Karpas-422 (cell line): Measurements from ENCODE around the gene GNRH2. TPM values are rescaled to one million over a fixed set of nuclear protein-coding genes. Genes with fewer than 3 reads are reported as not detected.
"Not testable (repeated sequence)": the region's sequence is repeated elsewhere in the genome, so short reads cannot be mapped to it uniquely, and the experiment has no call there.

Source experiments
- DNase-seq: peaks from one replicate; pipeline ENCODE4 v3.0.0-alpha.2; 2015
- H2AFZ ChIP-seq: fragments of 200-600 bp; sonication (generic); 2 replicates; pipeline ENCODE4 v1.6.1; 2014; ENCODE audit warnings: antibody characterized with exemption, low read length, mixed read lengths
- H3K27ac ChIP-seq: fragments of 200-600 bp; sonication (generic); 2 replicates; pipeline ENCODE4 v1.5.1; 2014; ENCODE audit warnings: mild to moderate bottlenecking, low read length, moderate library complexity
- H3K27me3 ChIP-seq: fragments of 200-600 bp; sonication (generic); 2 replicates; pipeline ENCODE4 v1.6.1; 2014; ENCODE audit warnings: low read length, mixed read lengths
- H3K36me3 ChIP-seq: fragments of 200-600 bp; sonication (generic); 2 replicates; pipeline ENCODE4 v1.6.1; 2014; ENCODE audit warnings: low read length, mixed read lengths; ENCODE audit not compliant: insufficient read depth
- H3K4me1 ChIP-seq: fragments of 200-600 bp; sonication (generic); 2 replicates; pipeline ENCODE4 v1.6.1; 2014; ENCODE audit warnings: mild to moderate bottlenecking, low read length, mixed read lengths
- H3K4me2 ChIP-seq: fragments of 200-600 bp; sonication (generic); 2 replicates; pipeline ENCODE4 v1.6.1; 2014; ENCODE audit warnings: low read length, low read depth, mild to moderate bottlenecking; ENCODE audit not compliant: poor library complexity, severe bottlenecking
- H3K4me3 ChIP-seq: fragments of 200-600 bp; sonication (generic); 2 replicates; pipeline ENCODE4 v1.5.1; 2014; ENCODE audit warnings: mild to moderate bottlenecking, antibody characterized with exemption, low read length, mixed read lengths
- H3K79me2 ChIP-seq: fragments of 200-600 bp; sonication (generic); 2 replicates; pipeline ENCODE4 v1.6.1; 2014; ENCODE audit warnings: mild to moderate bottlenecking, low read length, mixed read lengths
- H3K9ac ChIP-seq: fragments of 200-600 bp; sonication (generic); 2 replicates; pipeline ENCODE4 v1.6.0; 2014; ENCODE audit warnings: low read length
- H3K9me2 ChIP-seq: fragments of 200-600 bp; sonication (generic), shearing (Covaris generic); replicated peaks from 2 replicates; pipeline ENCODE4 v1.6.0; 2014; ENCODE audit warnings: mild to moderate bottlenecking, low read length, moderate library complexity; ENCODE audit not compliant: insufficient read depth
- H3K9me3 ChIP-seq: fragments of 300-700, 200-600 bp; sonication (generic); 2 replicates; pipeline ENCODE4 v1.6.1; 2014; ENCODE audit warnings: low read length, mixed read lengths
- H4K20me1 ChIP-seq: fragments of 200-600 bp; sonication (generic); 2 replicates; pipeline ENCODE4 v1.6.1; 2014; ENCODE audit warnings: mild to moderate bottlenecking, antibody characterized with exemption, low read length, low read depth; ENCODE audit not compliant: insufficient read depth
- total RNA-seq: library from RNA; depleted of rRNA; stranded (reverse); fragments of >200 nt; shearing (Covaris generic); gene quantifications from 2 replicates; pipeline ENCODE4 v1.2.3, GENCODE V29; 2014; ENCODE audit warnings: low replicate concordance

Gene GNRH2
- total RNA-seq, 1 experiment from 2014 or later = 0.52 TPM

DNA sequence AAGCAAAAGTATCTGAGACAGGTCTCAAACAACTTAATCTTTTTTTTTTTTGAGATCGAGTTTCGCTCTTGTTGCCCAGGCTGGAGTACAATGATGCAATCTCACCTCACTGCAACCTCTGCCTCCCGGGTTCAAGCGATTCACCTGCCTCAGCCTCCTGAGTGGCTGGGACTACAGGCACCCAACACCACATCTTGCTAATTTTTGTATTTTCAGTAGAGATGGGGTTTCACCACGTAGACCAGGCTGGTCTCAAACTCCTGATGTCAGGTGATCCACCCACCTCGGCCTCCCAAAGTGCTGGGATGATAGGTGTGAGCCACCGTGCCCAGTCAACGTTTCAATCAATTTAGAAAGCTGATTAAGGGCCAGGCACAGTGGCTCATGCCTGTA, 29.8 kb downstream of the GNRH2 start:
- H3K27ac ChIP-seq, H3K4me2 ChIP-seq, H4K20me1 ChIP-seq, DNase-seq, H3K9me3 ChIP-seq, H2AFZ ChIP-seq, H3K4me1 ChIP-seq, H3K79me2 ChIP-seq, H3K27me3 ChIP-seq, H3K9ac ChIP-seq, H3K36me3 ChIP-seq, H3K9me2 ChIP-seq, H3K4me3 ChIP-seq: not testable (repeated sequence)

DNA sequence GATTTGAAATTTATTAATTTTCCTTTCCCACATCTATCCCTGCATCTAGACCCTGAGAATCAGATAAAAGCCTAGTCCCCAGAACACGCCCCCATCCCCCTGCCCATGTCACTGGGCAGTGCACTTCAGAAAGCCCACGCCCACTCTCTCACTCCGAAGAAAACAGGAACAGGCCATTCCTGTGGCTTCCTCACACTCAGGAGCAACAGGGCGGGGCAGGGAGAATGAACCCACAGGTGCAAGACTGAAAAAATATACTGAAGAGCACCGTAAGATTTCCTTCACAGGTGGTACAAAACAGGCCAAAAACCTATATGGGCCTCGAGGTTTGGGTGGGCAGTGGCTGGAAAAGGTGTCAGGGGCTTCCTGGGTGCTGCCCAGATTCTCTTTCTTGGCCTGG, 31.4 kb downstream of the GNRH2 start:
- Histone ChIP-seq H3K4me2 (no peak overlapping the region), H2AFZ (no peak overlapping the region), H3K4me1 (no peaks in the 10 kb centered on the region), H3K9ac (no peak overlapping the region), H3K27ac (no peak overlapping the region), H4K20me1 (no peaks in the 10 kb centered on the region), H3K27me3 (no peaks in the 10 kb centered on the region), H3K9me3 (no peaks in the 10 kb centered on the region), H3K9me2 (no peaks in the 10 kb centered on the region), H3K79me2 (no peaks in the 10 kb centered on the region), H3K36me3 (no peaks in the 10 kb centered on the region), H3K4me3 (no peak overlapping the region)
- DNase-seq = no peak

DNA sequence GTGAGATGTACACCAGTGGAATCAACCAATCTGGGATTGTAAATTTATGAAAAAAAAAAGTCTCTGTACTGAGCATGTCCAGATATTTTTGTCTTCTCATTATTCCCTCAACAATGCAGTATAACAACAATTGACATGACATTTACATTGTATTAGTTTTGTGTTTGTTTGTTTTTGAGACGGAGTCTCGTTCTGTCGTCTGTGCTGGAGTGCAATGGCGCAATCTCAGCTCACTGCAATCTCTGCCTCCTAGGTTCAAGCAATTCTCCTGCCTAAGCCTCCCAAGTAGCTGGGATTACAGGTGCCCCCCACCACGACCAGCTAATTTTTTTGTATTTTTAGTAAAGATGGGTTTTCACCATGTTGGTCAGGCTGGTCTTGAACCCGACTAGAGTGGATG, 31.9 kb downstream of the GNRH2 start:
- not testable (repeated sequence) for H3K4me2 ChIP-seq, H3K36me3 ChIP-seq, H3K9ac ChIP-seq, H3K4me1 ChIP-seq, H3K9me3 ChIP-seq, H3K9me2 ChIP-seq, H3K27ac ChIP-seq, H3K4me3 ChIP-seq, H3K27me3 ChIP-seq, DNase-seq, H4K20me1 ChIP-seq, H3K79me2 ChIP-seq, H2AFZ ChIP-seq

DNA sequence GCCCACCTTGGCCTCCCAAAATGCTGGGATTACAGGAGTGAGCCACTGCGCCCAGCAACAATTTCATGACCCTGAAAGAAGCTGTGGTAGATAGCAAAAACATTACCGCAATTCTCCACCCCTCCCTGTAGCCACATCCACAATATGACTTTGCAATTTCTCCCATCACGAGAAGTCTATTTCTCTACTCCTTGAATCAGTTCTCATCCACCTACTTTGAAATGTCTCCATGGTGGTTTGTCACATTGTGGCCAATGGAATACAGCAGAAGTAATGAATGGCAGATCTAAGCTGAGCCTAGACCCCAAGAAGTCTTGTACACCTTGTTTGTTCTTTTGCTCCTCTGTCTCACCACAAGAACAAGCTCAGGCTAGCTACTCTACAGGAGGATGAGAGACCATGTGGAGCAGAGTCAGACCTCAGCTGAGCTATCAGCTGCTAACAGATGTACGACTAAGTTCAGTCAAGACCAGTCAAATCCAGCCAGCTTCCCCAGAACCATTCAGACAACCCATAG, 34.3 kb downstream of the GNRH2 start:
- H3K4me2 ChIP-seq = no peak overlapping the region
- DNase-seq = no peak
- no peak overlapping the region for H3K4me3 ChIP-seq
- peak overlapping the region; percentile 2; the same call in 1 of the 2 replicates for H2AFZ ChIP-seq
- H3K79me2 ChIP-seq = no peaks in the 10 kb centered on the region
- no peaks in the 10 kb centered on the region for H3K36me3 ChIP-seq
- no peaks in the 10 kb centered on the region for H3K4me1 ChIP-seq
- no peaks in the 10 kb centered on the region for H4K20me1 ChIP-seq
- H3K9me2 ChIP-seq = no peaks in the 10 kb centered on the region
- H3K9me3 ChIP-seq = no peaks in the 10 kb centered on the region
- H3K27ac ChIP-seq = no peak overlapping the region
- H3K27me3 ChIP-seq = no peaks in the 10 kb centered on the region
- no peak overlapping the region for H3K9ac ChIP-seq

DNA sequence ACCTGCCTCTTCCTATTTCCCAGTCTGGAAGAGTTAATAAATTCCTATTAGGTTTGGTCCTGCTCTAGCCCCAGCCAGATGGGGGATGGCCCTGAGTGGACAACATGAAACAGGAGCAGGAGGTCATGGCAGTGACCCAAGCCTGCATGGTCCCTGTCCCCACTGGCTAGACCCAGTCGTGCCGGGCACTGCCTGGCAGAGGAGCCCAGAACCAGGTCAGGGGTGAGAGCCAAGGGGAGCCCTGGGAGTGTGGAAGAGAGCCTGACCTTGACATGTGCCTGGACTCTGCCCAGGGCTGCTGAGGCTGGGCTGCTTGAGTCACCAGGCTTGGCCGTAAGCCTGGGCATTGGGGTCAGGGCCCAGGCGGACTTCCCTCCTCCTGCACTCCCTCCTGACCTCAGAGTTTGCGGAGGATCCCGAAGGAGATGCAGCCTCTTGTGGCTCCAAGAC, 37.5 kb downstream of the GNRH2 start:
- no peaks in the 10 kb centered on the region for H3K27me3 ChIP-seq
- no peak overlapping the region for H2AFZ ChIP-seq
- no peak overlapping the region for H3K4me2 ChIP-seq

DNA sequence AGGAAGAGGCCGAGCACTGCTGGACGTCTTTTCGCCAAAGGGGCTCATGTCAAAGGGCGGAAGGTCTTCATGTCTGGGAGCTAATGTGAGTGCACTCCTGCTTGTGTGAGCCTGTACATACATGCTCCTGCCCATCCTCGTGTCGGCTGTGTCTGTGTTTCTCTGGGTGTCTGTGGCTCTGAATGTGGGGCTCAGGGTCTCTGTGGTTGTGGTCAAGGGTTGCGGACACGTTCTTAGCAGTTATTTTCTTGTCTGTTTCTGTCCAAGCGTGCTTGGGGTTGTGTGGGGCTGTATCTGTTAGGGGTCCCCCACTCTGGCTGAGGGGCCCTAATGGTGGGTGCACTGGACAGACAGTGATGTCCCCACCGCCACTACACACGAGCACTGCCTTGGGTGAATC, 38.2 kb downstream of the GNRH2 start:
- Histone ChIP-seq H2AFZ (no peak overlapping the region), H3K27me3 (no peaks in the 10 kb centered on the region), H3K36me3 (no peaks in the 10 kb centered on the region), H3K4me1 (no peaks in the 10 kb centered on the region), H3K4me3 (no peak overlapping the region), H3K9me3 (no peaks in the 10 kb centered on the region), H3K79me2 (no peaks in the 10 kb centered on the region), H3K9me2 (no peaks in the 10 kb centered on the region), H3K4me2 (no peak overlapping the region), H3K9ac (no peak overlapping the region), H4K20me1 (no peaks in the 10 kb centered on the region), H3K27ac (no peak overlapping the region)
- DNase-seq = no peak

More for the DNA sequence above, 37.5 kb downstream of the GNRH2 start:
- Histone ChIP-seq H3K27ac (no peak overlapping the region), H4K20me1 (no peaks in the 10 kb centered on the region), H3K9ac (no peak overlapping the region), H3K79me2 (no peaks in the 10 kb centered on the region), H3K4me3 (no peak overlapping the region), H3K36me3 (no peaks in the 10 kb centered on the region), H3K9me2 (no peaks in the 10 kb centered on the region), H3K4me1 (no peaks in the 10 kb centered on the region), H3K9me3 (no peaks in the 10 kb centered on the region)
- no peak for DNase-seq

DNA sequence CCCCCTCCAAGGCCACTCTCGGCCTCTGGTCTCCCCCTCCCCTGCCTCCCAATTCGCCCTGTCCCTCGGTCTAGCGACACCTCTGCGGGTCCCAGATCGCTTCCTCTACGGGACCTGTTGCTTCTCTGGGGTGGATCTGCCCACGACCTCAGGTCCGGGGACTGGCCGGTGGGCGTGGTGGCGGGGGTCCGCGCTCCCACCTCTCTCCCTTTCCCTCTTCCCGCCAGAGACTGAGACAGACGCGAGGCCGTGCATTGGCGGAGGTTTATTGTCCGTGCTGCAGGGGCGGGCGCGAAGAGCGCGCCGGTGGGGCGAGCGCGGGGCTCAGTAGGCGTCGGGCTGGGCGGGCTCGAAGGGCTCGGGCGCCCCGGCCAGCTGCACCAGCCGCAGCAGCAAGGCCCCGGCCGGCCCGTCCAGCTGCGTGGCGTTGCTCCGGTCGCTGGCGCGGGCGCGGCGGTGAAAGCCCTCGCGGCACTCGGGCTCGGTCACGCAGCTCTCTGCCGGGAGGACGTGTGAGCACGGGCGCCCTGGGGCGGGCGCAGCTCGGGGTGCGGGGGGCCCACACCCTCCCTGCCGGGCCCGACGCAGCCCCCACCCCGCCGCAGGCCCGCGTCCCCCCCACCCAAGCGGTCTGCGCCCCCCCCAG, 39.0 kb downstream of the GNRH2 start:
- no peak overlapping the region for H3K4me2 ChIP-seq
- H3K4me3 ChIP-seq = no peak overlapping the region
- no peaks in the 10 kb centered on the region for H3K9me3 ChIP-seq
- H3K9ac ChIP-seq = no peak overlapping the region
- no peak for DNase-seq
- H3K9me2 ChIP-seq = no peaks in the 10 kb centered on the region
- H2AFZ ChIP-seq = no peak overlapping the region
- H3K27me3 ChIP-seq = no peaks in the 10 kb centered on the region
- no peaks in the 10 kb centered on the region for H3K79me2 ChIP-seq
- H4K20me1 ChIP-seq = no peaks in the 10 kb centered on the region
- H3K4me1 ChIP-seq = no peaks in the 10 kb centered on the region
- H3K36me3 ChIP-seq = no peaks in the 10 kb centered on the region
- H3K27ac ChIP-seq = no peak overlapping the region

DNA sequence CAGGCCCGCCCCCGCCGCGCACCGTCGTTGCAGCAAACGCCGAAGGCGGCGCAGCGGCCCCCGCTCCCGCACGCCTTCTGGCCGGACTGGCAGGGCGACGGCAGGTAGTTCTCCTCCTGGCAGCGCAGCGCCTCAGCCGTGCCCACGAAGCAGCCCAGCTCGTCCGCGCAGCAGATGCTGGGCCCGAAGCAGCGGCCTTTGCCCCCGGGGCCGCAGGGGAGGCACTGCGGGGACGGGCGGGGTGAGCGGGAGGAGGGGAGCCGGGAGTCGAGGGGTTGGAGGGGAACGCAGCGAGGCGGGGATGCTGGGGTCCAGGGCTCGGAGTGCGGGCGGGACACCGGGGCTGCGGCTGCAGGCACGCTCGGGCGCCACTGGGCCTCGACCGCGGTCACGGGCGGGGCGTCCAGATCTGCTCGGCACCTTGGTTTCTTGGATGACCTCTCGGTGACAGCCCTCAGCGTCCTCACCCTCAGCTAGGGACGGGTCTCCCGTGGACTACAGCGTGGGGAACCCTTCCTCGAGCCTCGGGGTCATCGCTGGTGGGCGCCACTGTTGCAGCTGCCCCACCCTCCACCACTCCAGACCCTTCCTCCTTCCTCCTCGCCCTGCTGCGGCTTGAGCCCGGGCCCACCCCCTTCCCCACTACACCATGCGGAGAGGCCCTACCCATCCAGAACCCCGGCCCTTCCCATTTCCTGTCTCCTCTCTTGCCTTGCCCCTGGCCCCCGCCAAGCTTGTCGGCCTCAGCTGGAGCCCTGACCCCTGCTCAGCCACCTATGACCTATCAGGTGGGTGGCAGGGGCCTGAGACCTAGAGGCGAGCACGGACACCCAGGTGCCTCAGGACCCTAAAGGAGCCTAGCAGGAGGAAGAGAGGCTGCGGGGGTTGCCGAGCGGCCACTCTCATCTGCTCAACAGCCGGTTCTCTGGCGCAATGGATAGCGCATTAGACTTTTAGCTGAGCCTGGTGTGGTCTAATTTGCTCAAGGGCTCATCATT, 39.8 kb downstream of the GNRH2 start:
- H3K9ac ChIP-seq = no peak overlapping the region
- no peak overlapping the region for H3K4me3 ChIP-seq
- H3K36me3 ChIP-seq = no peaks in the 10 kb centered on the region
- DNase-seq = no peak
- no peaks in the 10 kb centered on the region for H3K9me3 ChIP-seq
- no peaks in the 10 kb centered on the region for H3K79me2 ChIP-seq
- H3K27ac ChIP-seq = no peak overlapping the region
- no peaks in the 10 kb centered on the region for H4K20me1 ChIP-seq
- H3K27me3 ChIP-seq = no peaks in the 10 kb centered on the region
- H3K4me2 ChIP-seq = no peak overlapping the region
- no peaks in the 10 kb centered on the region for H3K4me1 ChIP-seq
- H2AFZ ChIP-seq = no peak overlapping the region
- H3K9me2 ChIP-seq = no peaks in the 10 kb centered on the region
